ENCODE results near the gene UNC80.

DNA sequence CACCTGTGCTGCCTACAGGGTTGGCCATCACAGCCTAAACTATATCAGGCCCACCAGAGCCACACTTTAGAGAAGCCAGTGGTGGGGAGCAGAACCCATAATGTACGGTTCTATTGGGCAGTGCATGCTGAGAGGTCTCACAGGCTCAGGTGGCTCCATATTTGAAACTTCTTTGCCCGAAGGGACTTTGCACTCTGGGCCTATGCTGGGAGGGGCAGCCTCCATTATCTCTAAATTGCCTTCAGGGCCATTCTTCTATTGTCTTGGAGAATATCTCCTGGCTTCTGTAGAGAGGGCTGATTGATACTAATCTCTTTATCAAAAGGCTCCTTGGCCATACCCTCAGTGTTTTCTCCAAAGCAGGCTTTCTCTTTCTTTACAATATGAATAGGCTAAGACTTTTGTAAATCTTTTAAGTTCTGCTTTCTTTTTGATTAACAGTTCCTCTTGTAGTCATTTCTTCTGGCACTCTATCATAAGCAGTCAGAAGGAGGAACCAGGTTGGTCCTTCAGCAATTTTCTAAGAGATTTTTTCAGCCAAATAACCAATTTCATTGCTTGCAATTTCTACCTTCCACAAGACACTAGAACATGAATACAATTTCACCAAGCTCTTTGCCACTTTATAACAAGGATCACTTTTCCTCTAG, 275.3 kb downstream of the UNC80 start:
- TF ChIP-seq, protein P1, sequence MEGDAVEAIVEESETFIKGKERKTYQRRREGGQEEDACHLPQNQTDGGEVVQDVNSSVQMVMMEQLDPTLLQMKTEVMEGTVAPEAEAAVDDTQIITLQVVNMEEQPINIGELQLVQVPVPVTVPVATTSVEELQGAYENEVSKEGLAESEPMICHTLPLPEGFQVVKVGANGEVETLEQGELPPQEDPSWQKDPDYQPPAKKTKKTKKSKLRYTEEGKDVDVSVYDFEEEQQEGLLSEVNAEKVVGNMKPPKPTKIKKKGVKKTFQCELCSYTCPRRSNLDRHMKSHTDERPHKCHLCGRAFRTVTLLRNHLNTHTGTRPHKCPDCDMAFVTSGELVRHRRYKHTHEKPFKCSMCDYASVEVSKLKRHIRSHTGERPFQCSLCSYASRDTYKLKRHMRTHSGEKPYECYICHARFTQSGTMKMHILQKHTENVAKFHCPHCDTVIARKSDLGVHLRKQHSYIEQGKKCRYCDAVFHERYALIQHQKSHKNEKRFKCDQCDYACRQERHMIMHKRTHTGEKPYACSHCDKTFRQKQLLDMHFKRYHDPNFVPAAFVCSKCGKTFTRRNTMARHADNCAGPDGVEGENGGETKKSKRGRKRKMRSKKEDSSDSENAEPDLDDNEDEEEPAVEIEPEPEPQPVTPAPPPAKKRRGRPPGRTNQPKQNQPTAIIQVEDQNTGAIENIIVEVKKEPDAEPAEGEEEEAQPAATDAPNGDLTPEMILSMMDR (IDR thresholded peaks at IDR 0.05 in 8 of 11, conservative IDR thresholded peaks at IDR 0.05 in 3 of 11): no peak
- TF ChIP-seq POLR2AphosphoS5 (IDR thresholded peaks at IDR 0.05): no peak
